Sigmoid colon (tissue), 7 donors: Measurements from ENCODE around the gene MED31. TPM values are rescaled to one million over a fixed set of nuclear protein-coding genes. Genes with fewer than 3 reads are reported as not detected.

Source experiments
- DNase-seq: peaks from one replicate; pipeline ENCODE4 v3.0.0-alpha.2; 2019
- H3K27ac ChIP-seq, 4 donors: fragments of 200-600 bp; sonication (generic); one replicate each; pipeline ENCODE4 v1.5.1; 2016 to 2019; ENCODE audit warnings: mild to moderate bottlenecking in 1 of 4
- H3K27me3 ChIP-seq, 3 donors: fragments of 200-600 bp; sonication (generic); one replicate each; pipeline ENCODE4 v1.5.1; 2019; ENCODE audit warnings: mild to moderate bottlenecking in 1 of 3
- H3K36me3 ChIP-seq, 4 donors: fragments of 200-600 bp; sonication (generic); one replicate each; pipeline ENCODE4 v1.5.1; 2016 to 2019
- H3K4me1 ChIP-seq, 4 donors: fragments of 200-600 bp; sonication (generic); one replicate each; pipeline ENCODE4 v1.5.1; 2017 to 2019
- H3K4me3 ChIP-seq, 4 donors: fragments of 200-600 bp; sonication (generic); one replicate each; pipeline ENCODE4 v1.5.1; 2017 to 2019; ENCODE audit warnings: mild to moderate bottlenecking in 2 of 4, moderate library complexity in 1 of 4
- H3K9me3 ChIP-seq, 4 donors: fragments of 200-600 bp in 3 of 4; sonication (generic) in 3 of 4; one replicate each; pipeline versions ENCODE4 v1.5.1 to v1.6.1; 2013 to 2019
- CTCF ChIP-seq, 4 experiments: fragments of 450-650 bp in 3 of 4; fragments of 200-600 bp in 1 of 4; IDR thresholded peaks; one replicate each; pipeline ENCODE4 v1.5.1; 2016 to 2019; ENCODE audit warnings: antibody characterized with exemption in 4 of 4, mild to moderate bottlenecking in 3 of 4, moderate library complexity in 2 of 4
- EP300 ChIP-seq, 4 donors: sonication (generic); formaldehyde crosslinking; IDR thresholded peaks; one replicate each; pipeline ENCODE4 v1.6.1; 2017; ENCODE audit warnings: antibody characterized with exemption in 4 of 4
- POLR2A ChIP-seq, 2 donors: fragments of 450-650 bp; IDR thresholded peaks; one replicate each; pipeline ENCODE4 v1.6.1; 2016; ENCODE audit warnings: antibody characterized with exemption in 2 of 2, mild to moderate bottlenecking in 2 of 2, moderate library complexity in 2 of 2
- POLR2AphosphoS5 ChIP-seq, 4 donors: sonication (generic); formaldehyde crosslinking; IDR thresholded peaks; one replicate each; pipeline ENCODE4 v1.6.1; 2017; ENCODE audit warnings: antibody characterized with exemption in 4 of 4
- WGBS, 2 donors: extraction: QIAGEN DNeasy Blood & Tissue Kit; methylation state at CpG; one replicate each; pipeline ENCODE4 v1.1.7; 2013; 5-methylcytosine and 5-hydroxymethylcytosine counted together
- intact Hi-C: fragments of 100-400 bp; cut with DNase I; formaldehyde crosslinking; loops from one replicate; pipeline ENCODE4 v1.15.1; 2023
- polyA plus RNA-seq, 3 donors: library from polyadenylated mRNA; stranded (reverse); fragments of 200-250 nt; gene quantifications; one replicate each; pipeline ENCODE4 v1.2.3, GENCODE V29; 2013
- total RNA-seq, 4 donors: library from RNA; depleted of rRNA; stranded (reverse); fragments of >200 nt; gene quantifications; one replicate each; pipeline ENCODE4 v1.1.0, GENCODE V29; 2016
- donor health status: healthy with polysubstance abuse.
- donor health status: Bipolar disorder and iron deficiency.
- donor health status: healthy.

Gene MED31
- total and polyA plus RNA-seq, 7 donors, result 2.0 to 24.0 (median 8.6) TPM

GRCh38 chr17:6690641-6691040 lies 39.2 kb upstream of the MED31 start:
- H3K27ac ChIP-seq, result no peak overlapping the region

DNA sequence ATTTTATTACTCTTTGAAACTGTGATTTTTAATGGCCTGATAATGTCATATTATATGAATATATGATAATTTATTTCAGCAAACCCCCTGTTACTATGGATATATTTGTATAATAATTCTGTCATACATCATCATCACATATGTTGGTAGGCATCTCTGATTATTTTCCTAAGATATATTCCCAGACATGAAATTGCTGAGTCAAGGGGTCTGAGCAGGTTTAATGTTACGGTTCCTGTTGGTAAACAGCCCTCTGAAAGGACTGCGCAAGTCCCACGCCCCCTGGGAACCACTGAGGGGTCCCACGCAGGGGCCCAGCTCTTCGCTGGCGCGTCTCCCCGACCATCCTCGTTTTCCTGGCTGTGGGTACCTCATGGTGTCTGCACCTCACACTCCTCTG lies 37.5 kb upstream of the MED31 start:
- intact Hi-C loops, result no loop called here
- WGBS, 2 donors, result 81 to 84% methylated on average over 9 of the region's 9 CpGs
- DNase-seq, result no peak
- no peak overlapping the region for H3K4me3 ChIP-seq
- no peaks in the 10 kb centered on the region for H3K9me3 ChIP-seq
- H3K36me3 ChIP-seq, result no peaks in the 10 kb centered on the region
- peaks cover 0 to 5% (median 0%) of the 10 kb centered on the region in 3 donors for H3K27me3 ChIP-seq
- no peak overlapping the region for H3K27ac ChIP-seq
- TF ChIP-seq CTCF (IDR thresholded peaks at IDR 0.05) (no peak), POLR2A (IDR thresholded peaks at IDR 0.05) (no peak), POLR2AphosphoS5 (IDR thresholded peaks at IDR 0.05) (no peak)
- no peaks in the 10 kb centered on the region for H3K4me1 ChIP-seq

More at GRCh38 chr17:6690641-6691040, 39.2 kb upstream of the MED31 start:
- no peaks in the 10 kb centered on the region for H3K36me3 ChIP-seq
- no peaks in the 10 kb centered on the region for H3K4me1 ChIP-seq
- no peaks in the 10 kb centered on the region for H3K9me3 ChIP-seq
- no peak overlapping the region for H3K4me3 ChIP-seq
- H3K27me3 ChIP-seq, result peaks cover 0 to 5% (median 0%) of the 10 kb centered on the region in 3 donors
- no peak for DNase-seq
- WGBS, 2 donors, result 82 to 84% methylated on average over 11 of the region's 11 CpGs
- TF ChIP-seq CTCF (IDR thresholded peaks at IDR 0.05) (no peak), EP300 (IDR thresholded peaks at IDR 0.05) (no peak), POLR2AphosphoS5 (IDR thresholded peaks at IDR 0.05) (no peak), POLR2A (IDR thresholded peaks at IDR 0.05) (no peak)
- intact Hi-C loops, result no loop called here

- DNase-seq, result no peak
- 57 to 87% methylated on average over 4 of the region's 4 CpGs for WGBS, 2 donors
Observed at GRCh38 chr17:6686026-6686425, 34.6 kb upstream of the MED31 start.

DNA sequence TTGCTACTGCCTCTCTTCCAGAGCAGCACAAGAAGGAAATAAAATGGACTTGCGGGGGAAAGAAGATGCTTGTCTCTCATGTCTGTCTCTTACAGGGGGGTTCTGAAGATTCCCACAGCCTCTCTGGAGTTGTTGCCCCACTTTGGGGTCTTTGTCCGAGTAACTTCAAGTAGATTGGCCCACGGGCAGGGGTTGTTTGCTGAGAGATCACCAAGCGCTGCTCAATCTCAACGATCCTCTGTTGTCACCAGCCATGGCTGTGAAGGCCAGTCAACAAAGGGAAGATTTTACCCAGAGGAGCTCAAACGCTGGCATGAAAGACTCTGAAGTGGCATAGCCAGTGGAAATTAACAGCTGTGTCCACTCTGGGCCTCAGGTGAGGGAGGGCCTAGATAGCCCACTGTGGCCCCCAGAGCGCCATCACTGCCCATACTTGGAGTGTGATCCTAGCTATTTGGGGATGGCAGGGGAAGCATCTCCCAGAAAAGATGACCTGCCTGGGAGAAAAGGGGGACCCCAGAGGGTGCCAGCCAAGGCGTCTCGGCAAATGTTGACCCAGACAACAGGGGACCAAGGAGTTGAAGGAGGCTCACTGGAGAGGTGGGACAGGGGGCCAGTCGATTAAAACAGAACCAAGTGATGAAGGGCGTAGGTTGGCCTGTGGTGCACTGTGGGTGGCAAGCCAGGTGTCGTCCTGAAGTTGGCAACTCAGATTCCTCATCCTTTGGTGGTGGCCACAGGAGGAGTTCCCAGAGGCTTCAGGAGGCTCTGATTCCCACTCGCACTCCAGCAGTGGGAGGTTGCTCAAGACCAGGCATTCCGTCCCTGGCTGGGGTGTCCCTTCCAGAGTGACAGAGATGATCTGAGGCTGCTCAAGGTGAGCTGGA lies 33.7 kb upstream of the MED31 start:
- 86 to 88% methylated on average over 14 of the region's 14 CpGs for WGBS, 2 donors
- H3K4me1 ChIP-seq, result no peaks in the 10 kb centered on the region
- no peak overlapping the region for H3K27ac ChIP-seq
- TF ChIP-seq EP300 (IDR thresholded peaks at IDR 0.05) (no peak), POLR2A (IDR thresholded peaks at IDR 0.05) (no peak), POLR2AphosphoS5 (IDR thresholded peaks at IDR 0.05) (no peak), CTCF (IDR thresholded peaks at IDR 0.05) (no peak)
- intact Hi-C loops, result no loop called here
- no peaks in the 10 kb centered on the region for H3K9me3 ChIP-seq
- DNase-seq, result no peak
- no peaks in the 10 kb centered on the region for H3K36me3 ChIP-seq
- H3K27me3 ChIP-seq, result peaks cover 0 to 5% (median 0%) of the 10 kb centered on the region in 3 donors
- no peak overlapping the region for H3K4me3 ChIP-seq

More at GRCh38 chr17:6686026-6686425, 34.6 kb upstream of the MED31 start:
- Histone ChIP-seq H3K4me1 (no peaks in the 10 kb centered on the region), H3K36me3 (no peaks in the 10 kb centered on the region), H3K27ac (no peak overlapping the region), H3K4me3 (no peak overlapping the region), H3K9me3 (no peaks in the 10 kb centered on the region), H3K27me3 (peaks cover 0 to 5% (median 0%) of the 10 kb centered on the region in 3 donors)
- TF ChIP-seq POLR2AphosphoS5 (IDR thresholded peaks at IDR 0.05), result no peak
- TF ChIP-seq POLR2A (IDR thresholded peaks at IDR 0.05), result no peak
- no peak for TF ChIP-seq EP300 (IDR thresholded peaks at IDR 0.05)
- TF ChIP-seq CTCF (IDR thresholded peaks at IDR 0.05), result no peak
- intact Hi-C loops, result no loop called here
